Body of pancreas (tissue), 4 donors: Measurements from ENCODE around the gene MOV10L1. TPM values are rescaled to one million over a fixed set of nuclear protein-coding genes. Genes with fewer than 3 reads are reported as not detected.

Source experiments
- ATAC-seq: fragments of 150-250 bp; one replicate; pipeline ENCODE4 v1.9.1; 2016
- DNase-seq, 4 donors: peaks; one replicate each; pipeline ENCODE4 v3.0.0-alpha.2; 2019
- H3K27ac ChIP-seq, 4 donors: fragments of 200-600 bp; sonication (generic); 1 replicate in 3 of 4; 2 replicates in 1 of 4; pipeline versions ENCODE4 v1.5.1 to v1.6.1; 2016 to 2019; ENCODE audit warnings: mild to moderate bottlenecking in 1 of 4, mixed read lengths in 1 of 4, moderate library complexity in 1 of 4
- H3K27me3 ChIP-seq, 2 donors: fragments of 200-600 bp; sonication (generic); one replicate each; pipeline ENCODE4 v1.6.0; 2016; ENCODE audit warnings: mild to moderate bottlenecking in 1 of 2
- H3K36me3 ChIP-seq, 2 donors: fragments of 200-600 bp; sonication (generic); replicated peaks in 1 of 2; 2 replicates each; pipeline ENCODE4 v1.5.1; 2016; ENCODE audit warnings: low read depth in 2 of 2; ENCODE audit not compliant: insufficient read depth in 1 of 2
- H3K4me1 ChIP-seq: fragments of 200-600 bp; sonication (generic); one replicate; pipeline ENCODE4 v1.6.0; 2016
- H3K4me3 ChIP-seq, 2 donors: fragments of 200-600 bp; sonication (generic); 1 replicate in 1 of 2; 2 replicates in 1 of 2; pipeline ENCODE4 v1.5.1; 2016 to 2019
- H3K9me3 ChIP-seq, 3 donors: fragments of 200-600 bp; sonication (generic); 1 replicate in 2 of 3; 2 replicates in 1 of 3; pipeline ENCODE4 v1.5.1; 2016
- CTCF ChIP-seq, 7 experiments: fragments of 450-650 bp in 4 of 7; fragments of 200-600 bp in 3 of 7; sonication (generic) in 3 of 7; IDR thresholded peaks; one replicate each; pipeline ENCODE4 v1.5.1; 2016 to 2019; ENCODE audit warnings: antibody characterized with exemption in 7 of 7
- POLR2A ChIP-seq, 3 donors: fragments of 450-650 bp; IDR thresholded peaks; one replicate each; pipeline ENCODE4 v1.6.1; 2016; ENCODE audit warnings: antibody characterized with exemption in 3 of 3, mild to moderate bottlenecking in 2 of 3
- WGBS, 2 donors: methylation state at CpG; one replicate each; pipeline ENCODE4 v1.1.5; 2017; 5-methylcytosine and 5-hydroxymethylcytosine counted together
- intact Hi-C: fragments of 100-400 bp; cut with DNase I; formaldehyde crosslinking; loops from one replicate; pipeline ENCODE4 v1.15.1; 2023
- total RNA-seq, 2 donors: library from RNA; depleted of rRNA; stranded (reverse); fragments of >200 nt; gene quantifications; one replicate each; pipeline ENCODE4 v1.1.0, GENCODE V29; 2016

MOV10L1 gene
- total RNA-seq, 2 donors from 2014 or later = 0.52 TPM; not detected in 1

- DNase-seq (peak in 1 of 4 donors; percentile 27), ATAC-seq (no peak)
- TF ChIP-seq CTCF (IDR thresholded peaks at IDR 0.05) = no peak
- no peak for TF ChIP-seq POLR2A (IDR thresholded peaks at IDR 0.05)
- no peaks in the 10 kb centered on the region for H3K9me3 ChIP-seq
- WGBS, 2 donors = 58 to 71% methylated on average over 12 to 19 of the region's 19 CpGs
- H3K4me3 ChIP-seq = no peak overlapping the region
- H3K36me3 ChIP-seq = no peaks in the 10 kb centered on the region
- H3K27ac ChIP-seq = peak overlapping the region; percentile 67 to 77 (median 72)
- no peaks in the 10 kb centered on the region for H3K27me3 ChIP-seq
- intact Hi-C loops = no loop called here
- peaks cover 48% of the 10 kb centered on the region for H3K4me1 ChIP-seq
Measured at GRCh38 chr22:50183141-50183971, 93.5 kb downstream of the MOV10L1 start.

- H3K27me3 ChIP-seq = no peaks in the 10 kb centered on the region
- intact Hi-C loops = no loop called here
- H3K9me3 ChIP-seq = no peaks in the 10 kb centered on the region
- ATAC-seq (peak; percentile 30), DNase-seq (peak; percentile 76 to 90 (median 88))
- 74 to 89% methylated on average over 6 to 27 of the region's 32 CpGs for WGBS, 2 donors
- no peak for TF ChIP-seq CTCF (IDR thresholded peaks at IDR 0.05)
- TF ChIP-seq POLR2A (IDR thresholded peaks at IDR 0.05) = peak in 2 of 3 donors; percentile 13 to 14
- no peaks in the 10 kb centered on the region for H3K36me3 ChIP-seq
- no peak overlapping the region for H3K4me3 ChIP-seq
- H3K4me1 ChIP-seq = peaks cover 57% of the 10 kb centered on the region
- peak overlapping the region; percentile 67 to 77 (median 72) for H3K27ac ChIP-seq
Measured at GRCh38 chr22:50184004-50184901, 94.4 kb downstream of the MOV10L1 start.

GRCh38 chr22:50184902-50185374 is 95.1 kb downstream of the MOV10L1 start:
- H3K4me3 ChIP-seq = no peak overlapping the region
- no peak for ATAC-seq
- no peaks in the 10 kb centered on the region for H3K36me3 ChIP-seq
- DNase-seq = peak in 1 of 4 donors; percentile 25
- no peaks in the 10 kb centered on the region for H3K27me3 ChIP-seq
- 34% methylated on average over 61 of the region's 63 CpGs; no CpG with 5 or more reads in 1 of the 2 donors for WGBS, 2 donors
- peak overlapping the region in 3 of 4 donors; percentile 25 to 75 (median 68) for H3K27ac ChIP-seq
- peaks cover 64% of the 10 kb centered on the region for H3K4me1 ChIP-seq
- intact Hi-C loops = no loop called here
- TF ChIP-seq CTCF (IDR thresholded peaks at IDR 0.05) = no peak
- H3K9me3 ChIP-seq = no peaks in the 10 kb centered on the region

- TF ChIP-seq POLR2A (IDR thresholded peaks at IDR 0.05) = no peak
- no peak for TF ChIP-seq CTCF (IDR thresholded peaks at IDR 0.05)
- intact Hi-C loops = no loop called here
- no peaks in the 10 kb centered on the region for H3K9me3 ChIP-seq
- no peaks in the 10 kb centered on the region for H3K36me3 ChIP-seq
- peaks cover 69% of the 10 kb centered on the region for H3K4me1 ChIP-seq
- H3K27me3 ChIP-seq = no peaks in the 10 kb centered on the region
- WGBS, 2 donors = 3% methylated on average over 53 of the region's 90 CpGs; no CpG with 5 or more reads in 1 of the 2 donors
- peak within 1 kb of the TSS; percentile 71 to 77 (median 74) for H3K27ac ChIP-seq
- peak within 1 kb of the TSS; percentile 67 to 87 for H3K4me3 ChIP-seq
- ATAC-seq (peak; percentile 82), DNase-seq (peak; percentile 91 to 94 (median 92))
Measured at GRCh38 chr22:50185375-50186087, 95.7 kb downstream of the MOV10L1 start, which contains the start of gene TRABD. Gene TRABD (plus strand): TSS chr22:50185913. CDS start chr22:50193061, 7,148 bp downstream.
